Epidermal melanocyte (primary cell): ENCODE data around the gene ZNF462.
A peak's percentile ranks its signal among the peaks of the same experiment; 100 is the strongest.
"Not testable (repeated sequence)": the region's sequence is repeated elsewhere in the genome, so short reads cannot be mapped to it uniquely, and the experiment has no call there.

ENCODE experiments used
- DNase-seq: peaks from one replicate; pipeline ENCODE4 v3.0.0; 2011; ENCODE audit warnings: low spot score; ENCODE audit not compliant: insufficient read length

The ZNF462 gene

GRCh38 chr9:106962615-106963363 lies 99.8 kb downstream of the ZNF462 start:
- DNase-seq, result no peak

- DNase-seq, result no peak
Observed at GRCh38 chr9:106963684-106964083, 100.7 kb downstream of the ZNF462 start.

DNA sequence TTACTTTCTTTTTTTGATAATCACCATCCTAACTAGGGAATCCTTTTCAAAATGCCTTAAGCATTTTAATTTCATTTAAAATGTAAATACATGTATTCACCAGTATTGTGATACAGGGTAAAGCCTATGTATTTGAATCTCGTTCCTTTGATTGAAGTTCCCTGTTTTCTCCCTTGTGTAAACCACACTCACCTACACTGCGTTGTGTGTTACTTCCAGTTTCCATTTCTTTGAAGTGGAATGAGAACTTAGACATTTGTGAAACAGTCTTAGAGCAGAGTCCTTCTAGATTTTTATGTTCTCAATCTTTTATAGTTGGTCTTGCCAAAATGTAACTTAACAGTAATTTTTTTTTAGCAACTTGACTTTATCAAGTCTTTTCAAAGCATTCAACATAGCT lies 101.4 kb downstream of the ZNF462 start:
- no peak for DNase-seq

- no peak for DNase-seq
Observed at GRCh38 chr9:106964822-106965525, 102.0 kb downstream of the ZNF462 start.

DNA sequence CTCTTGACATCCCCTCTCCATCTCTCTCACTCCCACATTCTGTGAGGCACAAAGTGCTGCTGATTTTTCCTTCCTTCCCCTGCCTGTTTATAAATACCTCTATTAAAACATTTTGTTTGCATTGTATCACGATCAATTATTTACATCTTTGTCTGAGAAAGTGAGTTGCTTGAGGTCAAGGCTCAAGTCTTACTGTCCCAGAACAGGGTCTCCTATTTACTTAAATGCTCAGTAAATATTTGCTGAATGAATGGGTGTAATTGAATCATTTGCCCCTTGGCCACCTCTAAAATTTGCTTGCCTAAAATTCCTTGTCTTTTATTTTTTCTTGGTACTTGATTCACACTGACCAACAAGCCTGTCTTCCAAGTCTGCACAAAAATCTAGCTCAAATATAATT lies 103.5 kb downstream of the ZNF462 start:
- DNase-seq, result no peak

DNA sequence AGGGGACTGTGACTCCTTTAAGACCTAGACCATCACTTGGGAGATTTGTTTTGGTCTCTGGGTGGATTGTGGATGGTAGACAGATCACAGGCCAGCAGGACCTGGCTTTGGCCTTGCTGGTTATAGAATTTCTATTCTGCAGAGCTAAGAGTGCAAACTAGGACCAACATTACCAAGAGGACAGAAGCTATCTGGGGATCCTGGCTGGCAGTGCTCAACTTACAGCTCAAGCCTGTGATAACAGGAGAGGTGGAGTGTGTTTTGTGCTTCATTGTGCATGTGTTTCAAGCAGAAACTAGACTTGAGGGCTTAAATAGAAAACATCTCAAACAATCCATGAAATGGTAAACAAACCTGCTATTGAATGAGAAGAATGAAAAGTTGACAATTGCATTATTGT lies 106.7 kb downstream of the ZNF462 start:
- no peak for DNase-seq

DNA sequence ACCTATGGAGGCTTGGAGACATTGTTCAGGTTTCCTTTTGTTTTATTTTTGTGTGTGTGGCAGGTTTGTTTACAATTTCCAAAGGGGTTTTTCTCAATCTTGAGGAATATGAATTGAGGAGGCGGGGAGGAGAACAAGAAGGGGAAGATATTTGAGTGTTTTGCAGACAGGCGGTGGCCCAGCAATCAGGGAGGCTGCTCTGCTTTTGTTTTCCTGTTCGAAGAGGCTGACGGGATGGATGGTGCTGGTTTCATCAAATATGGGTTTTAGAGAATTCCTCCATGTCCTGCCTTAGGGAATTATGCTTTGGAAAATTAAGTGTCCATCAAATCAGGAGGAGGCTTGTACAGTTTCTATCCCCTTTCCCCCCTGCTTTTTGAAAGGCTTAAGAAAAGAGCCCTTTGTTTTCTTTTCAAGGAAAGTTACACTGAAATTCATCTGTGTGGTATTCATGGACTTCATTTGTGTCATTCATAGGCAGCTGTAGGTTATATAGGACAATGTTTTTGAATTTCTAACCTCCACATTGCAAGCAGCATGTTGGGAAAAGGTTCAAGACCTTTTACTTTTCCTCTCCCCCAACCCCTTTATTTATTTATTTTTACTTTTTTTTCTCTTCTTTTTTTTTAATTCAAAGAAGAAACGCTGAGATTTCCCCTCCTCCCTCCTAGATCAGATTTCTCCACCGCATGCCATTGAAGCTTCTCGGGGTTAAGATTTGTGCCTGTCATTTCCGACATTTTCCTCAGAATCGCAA lies 107.4 kb downstream of the ZNF462 start:
- peak; percentile 66 for DNase-seq

DNA sequence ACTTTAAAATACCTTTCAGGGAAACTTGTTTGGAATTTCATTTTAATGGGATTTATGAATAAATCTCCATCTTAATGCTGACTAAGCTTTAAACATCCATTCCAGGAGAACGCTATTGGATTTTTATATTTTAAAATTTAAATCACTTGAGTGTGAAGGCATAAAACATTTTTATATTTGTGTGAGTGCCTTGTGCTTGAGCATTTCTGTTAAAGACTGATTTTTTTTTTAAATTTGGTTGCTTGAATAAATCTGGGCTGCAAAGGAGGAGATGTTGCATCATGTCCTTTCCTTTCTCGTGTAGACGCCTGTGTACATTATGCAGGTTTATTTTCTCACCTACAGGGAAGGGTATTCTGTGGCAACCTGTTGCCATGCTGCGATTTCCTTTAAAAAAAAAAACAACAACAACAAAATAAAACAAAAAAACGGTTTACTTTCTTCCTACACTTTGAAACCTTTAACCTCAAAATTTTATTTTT lies 108.1 kb downstream of the ZNF462 start:
- DNase-seq, result no peak

- no peak for DNase-seq
Observed at GRCh38 chr9:106972082-106972481, 109.1 kb downstream of the ZNF462 start.

DNA sequence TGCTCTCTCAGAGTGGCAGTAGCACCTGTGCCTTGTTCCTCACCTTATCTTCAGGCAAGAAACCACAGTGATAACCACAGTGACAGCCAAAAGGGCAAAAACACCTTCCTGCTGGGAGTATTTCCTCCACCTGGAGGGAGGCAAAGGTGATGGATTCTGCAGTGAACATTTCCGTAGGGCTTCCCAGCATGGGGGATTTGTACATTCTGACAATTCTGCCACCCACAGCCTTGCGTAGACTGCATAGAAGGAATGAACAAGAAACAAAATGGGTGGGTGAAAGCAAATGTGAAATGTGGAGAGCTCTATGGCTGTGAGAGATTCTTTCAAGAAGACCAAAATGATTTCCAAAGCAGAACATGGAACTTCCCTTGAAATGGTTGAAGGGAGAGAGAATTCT lies 111.4 kb downstream of the ZNF462 start:
- DNase-seq, result no peak

DNA sequence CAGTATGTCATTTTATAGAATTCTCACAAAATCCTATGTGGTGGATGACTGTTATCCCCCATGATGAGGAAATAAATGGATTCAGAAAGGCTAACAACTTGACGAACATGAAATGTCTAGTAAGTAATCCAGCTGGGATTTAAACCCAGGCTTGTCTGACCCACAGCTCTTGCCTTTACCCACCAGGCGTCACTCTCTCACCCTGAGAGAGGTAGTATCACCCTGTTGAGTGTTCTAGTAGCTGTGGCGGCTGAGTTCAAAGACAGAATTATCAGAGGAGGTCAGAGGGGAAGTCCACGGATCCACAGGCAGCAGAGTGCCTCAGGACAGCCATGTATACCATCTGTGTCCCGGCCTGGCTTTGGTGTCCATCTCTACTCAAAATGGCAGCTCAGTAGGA lies 113.8 kb downstream of the ZNF462 start:
- DNase-seq, result no peak

DNA sequence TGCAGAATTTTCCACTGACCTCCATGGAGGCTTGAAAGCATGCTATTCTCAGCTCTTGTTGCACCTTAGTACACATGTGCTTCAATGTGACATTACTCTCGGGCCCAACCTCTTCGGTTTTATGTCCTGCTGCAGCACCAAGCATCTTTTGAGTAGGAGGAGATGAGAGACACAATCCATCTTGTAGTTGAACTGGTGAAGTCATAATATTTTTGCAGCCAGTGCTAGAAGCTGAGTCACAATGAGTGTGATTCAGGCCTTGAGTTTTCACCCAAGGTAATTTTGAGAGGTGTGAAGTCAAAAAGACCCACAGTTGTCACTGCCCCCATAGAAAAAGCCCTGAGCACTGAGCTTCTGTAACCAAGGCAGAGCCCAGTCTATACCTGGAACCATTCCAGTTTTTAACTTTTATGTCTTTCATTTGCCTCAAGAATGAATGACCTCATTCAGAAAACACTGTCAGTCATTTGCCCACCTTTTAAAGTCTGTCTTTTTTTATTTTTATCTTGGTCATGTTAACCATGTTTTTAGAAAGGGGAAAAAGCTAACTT lies 117.7 kb downstream of the ZNF462 start:
- DNase-seq, result no peak

DNA sequence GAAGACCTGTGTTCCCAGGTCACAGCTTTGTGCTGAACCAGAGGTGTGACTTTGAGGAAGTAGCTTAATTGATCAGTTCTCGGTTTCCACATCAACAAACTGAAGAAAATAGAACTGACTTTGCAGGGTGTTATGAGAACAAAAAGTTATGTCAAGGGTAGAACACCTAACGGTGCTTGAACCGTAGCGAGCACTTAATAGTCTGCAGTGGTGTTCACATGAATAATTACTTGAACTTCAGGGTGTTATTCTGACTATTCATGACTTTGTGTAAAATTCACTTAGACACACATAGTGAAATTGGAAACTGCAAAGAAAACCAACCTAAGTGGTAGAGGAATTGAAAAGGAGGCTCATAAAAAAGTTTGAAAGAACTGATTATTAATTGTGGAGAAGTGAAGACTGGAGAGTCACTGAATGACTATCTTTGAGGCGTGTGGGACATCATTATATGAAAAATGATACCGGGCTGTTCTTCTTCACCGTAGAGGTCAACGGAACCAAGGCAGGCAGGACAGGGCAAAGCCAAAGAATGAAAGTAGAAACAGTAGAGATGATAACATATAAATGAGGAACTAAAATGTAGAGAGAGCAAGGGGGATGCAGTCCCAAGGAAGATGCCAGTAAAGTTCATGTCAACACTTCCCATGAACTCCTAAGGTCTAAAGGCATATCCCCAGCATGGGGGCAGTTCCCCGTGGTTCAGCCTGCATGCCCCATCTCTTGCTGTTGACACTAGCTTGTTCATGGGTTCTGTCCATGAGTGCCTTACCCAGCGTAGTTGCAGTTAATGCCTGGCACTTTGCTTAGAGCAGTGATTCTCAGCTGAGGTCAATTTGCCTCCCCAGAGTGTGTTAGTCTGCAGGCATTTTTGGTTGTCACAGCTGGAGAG lies 118.7 kb downstream of the ZNF462 start:
- DNase-seq, result no peak

DNA sequence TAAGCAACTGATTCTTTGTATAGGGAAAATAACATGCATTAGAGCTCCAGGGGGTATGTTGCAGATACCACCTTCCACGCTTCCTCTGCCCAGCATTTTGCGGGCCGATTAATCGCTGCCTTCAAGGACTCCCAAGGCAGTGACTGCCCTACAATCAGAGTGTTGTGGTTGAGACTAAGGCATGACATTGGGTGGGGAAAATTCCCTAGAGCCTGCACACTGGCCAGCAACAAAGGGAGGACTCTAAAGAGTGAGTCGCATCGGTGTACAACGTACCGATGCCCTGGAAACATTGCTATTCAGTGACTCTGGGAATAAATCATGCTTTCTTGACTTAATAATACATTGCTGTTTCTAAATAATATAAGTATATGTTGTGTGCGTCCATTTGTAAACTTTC lies 119.7 kb downstream of the ZNF462 start:
- DNase-seq, result no peak

DNA sequence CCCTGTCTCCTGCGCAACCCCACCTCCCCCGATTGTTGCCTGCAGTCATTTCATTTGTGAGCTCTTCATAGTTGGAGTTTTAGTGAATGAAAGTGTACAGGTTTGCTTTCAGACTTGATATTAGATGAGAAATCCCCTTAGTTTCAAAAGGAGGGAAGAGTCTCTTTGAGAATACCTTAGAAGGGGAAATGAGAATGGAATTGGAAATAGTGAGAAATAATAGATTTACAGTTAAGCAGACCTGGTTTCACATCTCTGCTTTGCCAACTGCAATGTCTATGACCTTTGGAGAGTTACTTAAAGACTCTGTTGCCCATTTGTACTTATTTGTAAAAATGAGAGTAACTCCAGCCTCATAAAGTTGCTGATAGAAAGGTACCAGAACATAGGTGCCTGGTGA lies 120.4 kb downstream of the ZNF462 start:
- no peak for DNase-seq

DNA sequence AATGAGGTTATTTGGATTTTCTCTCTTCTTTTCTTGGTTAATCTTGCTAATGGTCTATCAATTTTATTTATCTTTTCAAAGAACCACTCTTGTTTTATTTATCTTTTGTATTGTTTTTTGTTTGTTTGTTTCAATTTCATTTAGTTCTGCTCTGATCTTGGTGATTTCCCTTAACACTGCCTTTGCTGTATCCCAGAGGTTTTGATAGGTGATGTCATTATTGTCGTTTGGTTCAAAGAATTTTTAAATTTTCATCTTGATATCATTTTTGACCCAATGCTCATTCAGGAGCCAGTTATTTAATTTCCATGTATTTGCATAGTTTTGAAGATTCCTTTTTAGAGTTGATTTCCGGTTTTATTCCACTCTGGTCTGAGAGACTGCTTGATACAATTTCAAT lies 126.9 kb downstream of the ZNF462 start:
- not testable (repeated sequence) for DNase-seq

DNA sequence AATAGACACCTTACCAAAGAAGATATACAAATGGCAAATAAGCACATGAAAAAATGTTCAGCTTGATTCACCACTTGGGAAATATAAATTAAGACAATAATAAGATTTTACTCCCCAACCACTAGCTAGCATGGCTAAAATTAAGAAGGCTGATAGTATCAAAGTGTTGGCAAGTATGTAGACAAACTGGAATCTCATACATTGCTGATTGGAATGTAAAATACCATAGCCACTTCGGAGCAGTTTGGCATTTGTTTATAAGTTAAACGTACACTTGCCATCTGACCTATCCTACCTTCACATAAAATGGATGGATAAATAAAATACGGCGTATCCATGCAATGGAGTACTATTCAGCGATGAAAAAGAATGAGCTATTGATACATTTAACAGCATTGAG lies 129.2 kb downstream of the ZNF462 start:
- no peak for DNase-seq

GRCh38 chr9:106993603-106994002 lies 130.6 kb downstream of the ZNF462 start:
- DNase-seq, result no peak

DNA sequence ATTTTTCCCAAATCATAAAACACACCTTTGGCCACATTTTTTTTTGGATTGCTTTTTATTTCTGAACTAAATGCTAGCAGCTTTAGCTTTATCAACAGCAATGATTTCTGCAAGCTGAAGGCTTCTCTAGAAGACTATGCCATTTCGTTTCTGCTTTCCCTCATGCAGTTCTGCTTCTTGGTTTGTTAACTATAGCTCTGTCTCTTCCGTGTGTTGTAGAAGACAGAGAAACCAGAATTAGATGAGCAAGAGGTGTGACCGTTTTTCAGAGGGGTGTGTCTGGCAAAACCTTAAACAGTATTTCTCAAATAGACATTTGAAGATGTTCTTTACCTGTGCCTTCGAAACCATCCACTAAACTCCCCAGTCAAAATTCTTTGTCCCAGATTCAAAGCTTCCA lies 131.5 kb downstream of the ZNF462 start:
- no peak for DNase-seq

GRCh38 chr9:107000218-107000617 lies 137.3 kb downstream of the ZNF462 start:
- DNase-seq, result no peak

DNA sequence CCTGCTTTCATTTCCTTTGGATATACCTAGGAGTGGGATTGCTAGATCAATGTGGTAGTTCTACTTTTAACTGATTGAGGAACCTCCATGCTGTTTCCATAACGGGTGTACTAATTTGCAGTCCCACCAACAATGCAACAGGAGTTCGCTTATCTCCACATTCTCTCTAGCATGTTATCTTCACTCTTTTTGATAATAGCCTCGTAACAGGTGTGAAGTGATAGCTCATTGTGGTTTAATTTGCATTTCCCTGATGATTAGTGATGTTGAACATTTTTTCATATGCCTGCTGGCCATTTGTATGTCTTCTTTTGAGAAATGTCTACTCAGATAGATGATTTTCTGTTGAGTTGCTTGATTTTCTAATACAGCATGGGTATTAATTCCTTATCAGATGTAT lies 142.2 kb downstream of the ZNF462 start:
- DNase-seq, result no peak
